CD14-positive monocyte (primary cell): Measurements from ENCODE around the gene RALGAPA2. TPM values are rescaled to one million over a fixed set of nuclear protein-coding genes. Genes with fewer than 3 reads are reported as not detected.

ENCODE experiments used
- DNase-seq, 3 donors: peaks; one replicate each; pipeline ENCODE4 v3.0.0-alpha.2; 2011 to 2022
- H2AFZ ChIP-seq: 2 replicates; pipeline ENCODE4 v1.6.0; 2012; ENCODE audit warnings: mild to moderate bottlenecking, low read depth, low read length, inconsistent platforms; ENCODE audit not compliant: insufficient read depth, poor library complexity, severe bottlenecking
- H3K27ac ChIP-seq, 2 donors: 1 replicate in 1 of 2; 2 replicates in 1 of 2; pipeline ENCODE4 v1.5.1; 2012 to 2013; ENCODE audit warnings: low read length in 2 of 2, control low read depth in 1 of 2, inconsistent platforms in 1 of 2, low read depth in 1 of 2, mild to moderate bottlenecking in 1 of 2
- H3K27me3 ChIP-seq, 2 donors: one replicate each; pipeline versions ENCODE4 v1.6.0 to v1.6.1; 2011 to 2013; ENCODE audit warnings: low read length in 2 of 2; ENCODE audit not compliant: control insufficient read depth in 2 of 2, insufficient read depth in 2 of 2
- H3K36me3 ChIP-seq, 2 donors: replicated peaks in 1 of 2; 1 replicate in 1 of 2; 2 replicates in 1 of 2; pipeline versions ENCODE4 v1.5.1 to v1.6.1; 2012 to 2013; ENCODE audit warnings: low read length in 2 of 2, control low read depth in 1 of 2, inconsistent platforms in 1 of 2, mild to moderate bottlenecking in 1 of 2; ENCODE audit not compliant: insufficient read depth in 2 of 2, control insufficient read depth in 1 of 2
- H3K4me1 ChIP-seq, 2 donors: 1 replicate in 1 of 2; 2 replicates in 1 of 2; pipeline versions ENCODE4 v1.5.1 to v1.6.1; 2012 to 2013; ENCODE audit warnings: low read length in 2 of 2, control low read depth in 1 of 2, inconsistent platforms in 1 of 2, mild to moderate bottlenecking in 1 of 2, moderate library complexity in 1 of 2; ENCODE audit not compliant: insufficient read depth in 2 of 2, control insufficient read depth in 1 of 2
- H3K4me2 ChIP-seq: replicated peaks from 2 replicates; pipeline ENCODE3; 2012; ENCODE audit warnings: low read length, moderate library complexity, mild to moderate bottlenecking; ENCODE audit not compliant: poor library complexity, severe bottlenecking; ENCODE audit errors: extremely low read depth
- H3K4me3 ChIP-seq, 3 experiments: fragments of 200-600 bp in 1 of 3; sonication (generic) in 1 of 3; replicated peaks in 1 of 3; 1 replicate in 2 of 3; 2 replicates in 1 of 3; pipeline ENCODE4 v1.5.1; 2011 to 2013; ENCODE audit warnings: low read length in 3 of 3, mild to moderate bottlenecking in 3 of 3, control low read depth in 2 of 3, low read depth in 2 of 3, inconsistent platforms in 1 of 3, moderate library complexity in 1 of 3
- H3K79me2 ChIP-seq: 2 replicates; pipeline ENCODE4 v1.6.0; 2012; ENCODE audit warnings: mild to moderate bottlenecking, control low read depth, inconsistent platforms, low read length, moderate library complexity; ENCODE audit not compliant: insufficient read depth
- H3K9ac ChIP-seq: 2 replicates; pipeline ENCODE4 v1.6.0; 2017; ENCODE audit warnings: low read length, mild to moderate bottlenecking; ENCODE audit not compliant: insufficient read depth, poor library complexity, severe bottlenecking
- H3K9me3 ChIP-seq, 2 donors: replicated peaks in 1 of 2; 1 replicate in 1 of 2; 2 replicates in 1 of 2; pipeline versions ENCODE4 v1.5.1 to v1.6.1; 2012 to 2013; ENCODE audit warnings: low read length in 2 of 2, control low read depth in 1 of 2; ENCODE audit not compliant: control insufficient read depth in 1 of 2, insufficient read depth in 1 of 2
- H4K20me1 ChIP-seq: 2 replicates; pipeline ENCODE4 v1.6.0; 2012; ENCODE audit warnings: mild to moderate bottlenecking, low read length, control low read depth, moderate library complexity; ENCODE audit not compliant: insufficient read depth
- H3K27ac Mint-ChIP-seq, 7 donors: one replicate each; pipeline ENCODE4 v1.8.0; 2020; ENCODE audit warnings: mild to moderate bottlenecking in 7 of 7, mixed read lengths in 7 of 7, moderate library complexity in 6 of 7, inconsistent platforms in 2 of 7
- H3K27me3 Mint-ChIP-seq, 3 donors: one replicate each; pipeline ENCODE4 v1.8.0; 2021 to 2022; ENCODE audit warnings: low read depth in 3 of 3, mild to moderate bottlenecking in 3 of 3, mixed read lengths in 3 of 3, moderate library complexity in 3 of 3, inconsistent platforms in 1 of 3
- H3K36me3 Mint-ChIP-seq, 2 donors: one replicate each; pipeline ENCODE4 v1.8.0; 2020; ENCODE audit warnings: mixed read lengths in 2 of 2, inconsistent platforms in 1 of 2, mild to moderate bottlenecking in 1 of 2
- H3K4me1 Mint-ChIP-seq: one replicate; pipeline ENCODE4 v1.8.0; 2020; ENCODE audit warnings: mild to moderate bottlenecking, mixed read lengths
- H3K4me3 Mint-ChIP-seq, 2 donors: one replicate each; pipeline ENCODE4 v1.8.0; 2020; ENCODE audit warnings: mild to moderate bottlenecking in 2 of 2, mixed read lengths in 2 of 2, moderate library complexity in 1 of 2
- H3K9me3 Mint-ChIP-seq, 7 donors: one replicate each; pipeline ENCODE4 v1.8.0; 2020 to 2022; ENCODE audit warnings: mixed read lengths in 7 of 7, mild to moderate bottlenecking in 6 of 7, moderate library complexity in 6 of 7, inconsistent platforms in 2 of 7
- CTCF ChIP-seq: fragments of 200-600 bp; IDR thresholded peaks from one replicate; pipeline ENCODE4 v1.8.0; 2022; ENCODE audit warnings: antibody characterized with exemption, mild to moderate bottlenecking
- WGBS: methylation state at CpG from one replicate; pipeline ENCODE4 v1.1.5; 2013; ENCODE audit warnings: missing lambda C conversion rate; ENCODE audit not compliant: insufficient coverage; 5-methylcytosine and 5-hydroxymethylcytosine counted together
- intact Hi-C, 2 donors: fragments of 100-400 bp; cut with micrococcal nuclease; formaldehyde crosslinking; loops; one replicate each; pipeline versions ENCODE4 v1.15.0 to v1.15.1; 2023
- polyA plus RNA-seq, 3 donors: library from polyadenylated mRNA; depleted of rRNA in 1 of 3; unstranded in 2 of 3; stranded (reverse) in 1 of 3; fragments of 300-500 nt in 2 of 3; fragments of >200 nt in 1 of 3; fragmentation: Illumina TruSeq in 2 of 3; gene quantifications; 1 replicate in 2 of 3; 2 replicates in 1 of 3; pipeline ENCODE4 v1.2.3, GENCODE V29; 2012 to 2021

Gene RALGAPA2
- polyA plus RNA-seq, 3 donors, result 6.2 to 13.0 (median 8.9) TPM

GRCh38 chr20:20366551-20366875 is 345.9 kb downstream of the RALGAPA2 start:
- Mint-ChIP-seq H3K4me3 (peak overlapping the region in 1 of 2 donors; percentile 77), H3K27me3 (peaks cover 78 to 91% (median 80%) of the 10 kb centered on the region in 3 donors), H3K27ac (no peak overlapping the region), H3K4me1 (peaks cover 44% of the 10 kb centered on the region), H3K9me3 (peaks cover 0 to 29% (median 6%) of the 10 kb centered on the region in 7 donors), H3K36me3 (peaks cover 5 to 8% of the 10 kb centered on the region in 2 donors)
- DNase-seq, result no peak
- no peak for TF ChIP-seq CTCF
- H3K4me3 ChIP-seq, result no peak overlapping the region
- H3K4me2 ChIP-seq, result peak overlapping the region; percentile 80
- no peaks in the 10 kb centered on the region for H3K79me2 ChIP-seq
- no peaks in the 10 kb centered on the region for H3K36me3 ChIP-seq
- peaks cover 0 to 28% of the 10 kb centered on the region in 2 donors for H3K9me3 ChIP-seq
- peaks cover 74 to 87% of the 10 kb centered on the region in 2 donors for H3K27me3 ChIP-seq
- H4K20me1 ChIP-seq, result no peaks in the 10 kb centered on the region
- H3K27ac ChIP-seq, result no peak overlapping the region
- H2AFZ ChIP-seq, result no peak overlapping the region
- H3K9ac ChIP-seq, result no peak overlapping the region
- H3K4me1 ChIP-seq, result peaks cover 31 to 58% of the 10 kb centered on the region in 2 donors
- WGBS, result 3% methylated on average over 6 of the region's 19 CpGs
- intact Hi-C loops, result no loop called here

- H3K4me3 Mint-ChIP-seq, result peak overlapping the region in 1 of 2 donors; percentile 84
- H3K36me3 Mint-ChIP-seq, result peaks cover 5 to 8% of the 10 kb centered on the region in 2 donors
- DNase-seq, result no peak
- Histone ChIP-seq H3K9me3 (peaks cover 0 to 23% of the 10 kb centered on the region in 2 donors), H3K9ac (no peak overlapping the region), H4K20me1 (no peaks in the 10 kb centered on the region), H3K4me1 (peaks cover 31 to 58% of the 10 kb centered on the region in 2 donors), H3K4me3 (no peak overlapping the region), H3K4me2 (no peak overlapping the region), H3K79me2 (no peaks in the 10 kb centered on the region), H3K27ac (no peak overlapping the region), H2AFZ (no peak overlapping the region), H3K36me3 (no peaks in the 10 kb centered on the region), H3K27me3 (peaks cover 74 to 87% of the 10 kb centered on the region in 2 donors)
- peaks cover 0 to 29% (median 7%) of the 10 kb centered on the region in 7 donors for H3K9me3 Mint-ChIP-seq
- H3K27ac Mint-ChIP-seq, result no peak overlapping the region
- TF ChIP-seq CTCF, result no peak
- peaks cover 78 to 91% (median 80%) of the 10 kb centered on the region in 3 donors for H3K27me3 Mint-ChIP-seq
- 17% methylated on average over 9 of the region's 18 CpGs for WGBS
- H3K4me1 Mint-ChIP-seq, result peaks cover 45% of the 10 kb centered on the region
- intact Hi-C loops, result no loop called here
Observed at GRCh38 chr20:20365480-20366161, 346.8 kb downstream of the RALGAPA2 start.
